HG02973 (cell line): ENCODE results near the gene ARL16.
A peak's percentile ranks its signal among the peaks of the same experiment; 100 is the strongest.

Experiments
- ATAC-seq: cut with Tn5 transposase; IDR thresholded peaks from one replicate; pipeline ENCODE4 v1.9.1; 2021; ENCODE audit warnings: moderate library complexity; ENCODE audit not compliant: unreplicated experiment

ARL16 gene

DNA sequence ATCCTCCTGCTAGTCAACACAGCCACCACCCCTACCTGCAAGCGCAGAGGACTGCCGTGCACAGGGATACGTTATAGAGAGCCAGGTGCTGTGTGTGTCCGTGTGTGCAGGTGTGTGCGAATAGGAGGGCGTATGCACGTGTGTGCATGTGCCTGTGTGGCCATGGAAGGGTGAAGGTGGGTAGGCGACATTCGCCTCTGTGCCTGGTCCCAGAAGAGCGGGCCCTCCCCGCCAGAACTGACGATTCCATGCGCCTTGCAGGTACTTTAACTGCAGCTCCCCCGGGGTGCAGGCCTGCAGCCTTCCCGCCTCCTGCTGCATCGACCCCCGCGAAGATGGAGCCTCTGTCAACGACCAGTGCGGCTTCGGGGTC lies 36.0 kb downstream of the ARL16 start:
- no peak for ATAC-seq

DNA sequence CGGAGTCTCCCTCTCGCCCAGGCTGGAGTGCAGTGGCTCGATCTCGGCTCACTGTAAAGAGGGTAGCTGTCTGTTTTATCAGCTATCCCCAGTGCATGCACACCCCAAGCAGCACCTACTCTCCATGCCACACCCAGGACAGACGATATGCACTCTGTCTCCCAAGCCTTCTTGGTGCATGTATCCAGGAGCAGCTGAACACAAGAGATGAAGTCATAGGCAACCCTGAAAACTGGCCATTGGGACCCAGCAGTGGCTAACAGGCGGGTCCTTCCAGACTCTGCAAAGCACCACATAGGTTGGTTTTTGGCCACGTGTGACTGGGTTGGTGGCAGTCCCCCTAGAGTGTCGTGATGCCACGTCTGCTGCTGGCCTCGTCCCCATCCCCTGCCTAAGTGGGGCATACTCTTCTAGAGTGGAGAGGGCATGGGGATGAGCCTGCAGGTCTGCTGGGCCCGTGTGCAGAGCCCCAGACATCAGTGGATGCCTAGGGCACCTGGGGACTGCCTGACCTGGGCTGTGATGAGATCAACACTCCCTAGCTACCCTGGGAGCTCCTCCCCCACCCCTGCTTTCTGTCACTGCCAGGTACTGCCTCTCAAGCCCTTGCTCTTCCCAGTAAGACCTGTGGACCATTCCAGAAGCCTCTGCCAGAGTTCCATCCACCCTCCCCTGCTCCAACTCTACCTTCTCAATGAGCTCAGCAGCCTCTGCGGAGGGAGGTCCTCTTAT lies 36.6 kb downstream of the ARL16 start:
- no peak for ATAC-seq

DNA sequence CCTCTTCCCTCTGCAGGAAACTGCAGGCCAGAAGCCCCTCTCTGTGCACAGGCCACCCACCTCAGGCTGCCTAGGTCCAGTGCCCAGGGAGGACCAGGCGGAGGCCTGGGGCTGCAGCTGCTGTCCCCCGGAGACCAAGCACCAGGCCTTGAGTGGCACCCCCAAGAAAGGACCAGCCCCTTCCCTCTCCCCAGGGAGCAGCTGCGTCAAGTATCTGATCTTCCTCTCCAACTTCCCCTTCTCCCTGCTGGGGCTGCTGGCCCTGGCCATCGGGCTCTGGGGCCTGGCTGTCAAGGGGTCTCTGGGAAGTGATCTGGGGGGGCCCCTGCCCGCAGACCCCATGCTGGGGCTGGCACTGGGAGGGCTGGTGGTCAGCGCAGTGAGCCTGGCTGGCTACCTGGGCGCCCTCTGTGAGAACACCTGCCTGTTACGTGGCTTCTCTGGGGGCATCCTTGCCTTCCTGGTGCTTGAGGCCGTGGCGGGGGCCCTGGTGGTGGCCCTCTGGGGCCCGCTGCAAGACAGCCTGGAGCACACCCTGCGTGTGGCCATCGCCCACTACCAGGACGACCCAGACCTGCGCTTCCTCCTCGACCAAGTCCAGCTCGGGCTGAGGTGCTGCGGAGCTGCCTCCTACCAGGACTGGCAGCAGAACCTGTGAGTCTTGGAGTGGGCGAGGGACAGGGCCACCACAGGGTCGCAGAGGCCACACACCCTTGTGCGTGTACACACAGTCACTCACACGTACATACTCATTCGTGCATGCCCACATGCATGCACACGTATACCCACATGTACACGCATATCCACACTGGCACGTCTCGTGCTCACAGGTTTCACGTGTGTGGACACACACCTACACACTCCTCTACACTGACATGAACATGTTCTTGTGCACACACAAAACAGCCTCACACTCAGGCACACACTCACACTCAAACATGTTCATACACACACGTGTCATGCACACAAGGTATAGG lies 38.3 kb downstream of the ARL16 start:
- ATAC-seq: no peak

DNA sequence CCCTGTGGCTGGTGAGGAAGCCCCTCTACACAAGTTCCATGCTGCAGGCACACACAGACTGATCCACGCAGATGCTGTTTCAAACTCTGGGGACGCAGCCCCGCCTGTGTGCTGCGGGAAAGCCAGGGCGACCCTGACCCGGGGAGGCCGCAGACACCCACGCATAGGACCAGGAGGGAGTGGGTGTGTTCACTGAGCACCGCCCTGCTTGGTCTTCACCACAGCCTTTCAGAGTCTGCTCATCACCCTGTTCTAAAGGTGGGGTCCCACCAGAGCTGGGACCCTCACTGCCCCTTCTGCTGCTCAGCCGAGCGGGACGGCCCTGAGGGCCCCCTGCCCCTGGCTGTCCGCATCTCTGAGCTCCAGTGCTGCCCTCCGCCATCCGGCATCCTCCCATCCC lies 39.1 kb downstream of the ARL16 start:
- no peak for ATAC-seq

DNA sequence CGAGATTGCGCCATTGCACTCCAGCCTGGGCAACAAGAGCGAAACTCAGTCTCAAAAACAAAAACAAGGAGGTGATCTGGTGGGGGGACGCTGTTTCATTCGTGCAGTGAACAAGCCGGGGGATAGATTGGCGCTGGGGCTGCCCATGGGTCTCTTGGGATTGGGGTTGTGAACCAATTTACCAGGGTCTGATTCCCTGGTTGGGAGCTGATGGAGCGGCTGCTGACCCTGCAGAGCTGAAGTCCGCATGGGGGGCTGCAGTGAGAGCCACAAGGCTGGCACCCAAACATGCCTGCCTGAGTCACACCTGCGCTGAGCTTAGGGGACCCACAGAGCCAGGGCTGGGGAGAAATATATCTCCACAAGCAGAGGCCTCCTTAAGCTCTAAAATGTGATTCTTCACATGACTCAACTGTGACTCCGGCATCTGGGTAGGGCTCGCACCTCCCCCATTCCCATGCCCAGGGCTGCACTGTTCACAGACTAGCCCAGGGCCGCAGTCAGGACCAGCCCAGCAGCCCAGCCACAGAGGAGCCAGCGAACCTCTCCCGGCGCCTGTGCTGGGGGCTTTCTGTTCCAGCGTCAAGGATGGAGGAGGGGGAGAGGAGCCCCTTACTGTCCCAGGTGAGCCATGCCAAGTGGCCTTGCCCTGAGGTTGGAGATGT lies 41.6 kb downstream of the ARL16 start:
- no peak for ATAC-seq

DNA sequence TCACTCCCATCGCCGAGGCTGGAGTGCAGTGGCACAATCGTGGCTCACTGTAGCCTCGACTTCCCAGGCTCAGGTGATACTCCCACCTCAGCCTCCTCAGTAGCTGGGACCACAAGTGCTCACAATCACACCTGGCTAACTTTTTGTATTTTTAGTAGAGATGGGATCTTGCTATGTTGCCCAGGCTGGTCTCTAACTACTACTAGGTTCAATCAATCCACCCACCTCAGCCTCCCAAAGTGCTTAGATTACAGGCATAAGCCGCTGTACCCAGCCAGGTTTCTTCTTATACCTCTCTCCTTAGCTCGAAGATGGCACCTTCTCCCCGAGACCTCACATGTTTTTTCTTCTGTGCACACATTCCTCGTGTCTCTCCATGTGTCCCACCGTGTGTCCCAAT lies 43.6 kb downstream of the ARL16 start:
- no peak for ATAC-seq

- ATAC-seq: no peak
Measured at GRCh38 chr17:81638683-81639082, 44.9 kb downstream of the ARL16 start.

DNA sequence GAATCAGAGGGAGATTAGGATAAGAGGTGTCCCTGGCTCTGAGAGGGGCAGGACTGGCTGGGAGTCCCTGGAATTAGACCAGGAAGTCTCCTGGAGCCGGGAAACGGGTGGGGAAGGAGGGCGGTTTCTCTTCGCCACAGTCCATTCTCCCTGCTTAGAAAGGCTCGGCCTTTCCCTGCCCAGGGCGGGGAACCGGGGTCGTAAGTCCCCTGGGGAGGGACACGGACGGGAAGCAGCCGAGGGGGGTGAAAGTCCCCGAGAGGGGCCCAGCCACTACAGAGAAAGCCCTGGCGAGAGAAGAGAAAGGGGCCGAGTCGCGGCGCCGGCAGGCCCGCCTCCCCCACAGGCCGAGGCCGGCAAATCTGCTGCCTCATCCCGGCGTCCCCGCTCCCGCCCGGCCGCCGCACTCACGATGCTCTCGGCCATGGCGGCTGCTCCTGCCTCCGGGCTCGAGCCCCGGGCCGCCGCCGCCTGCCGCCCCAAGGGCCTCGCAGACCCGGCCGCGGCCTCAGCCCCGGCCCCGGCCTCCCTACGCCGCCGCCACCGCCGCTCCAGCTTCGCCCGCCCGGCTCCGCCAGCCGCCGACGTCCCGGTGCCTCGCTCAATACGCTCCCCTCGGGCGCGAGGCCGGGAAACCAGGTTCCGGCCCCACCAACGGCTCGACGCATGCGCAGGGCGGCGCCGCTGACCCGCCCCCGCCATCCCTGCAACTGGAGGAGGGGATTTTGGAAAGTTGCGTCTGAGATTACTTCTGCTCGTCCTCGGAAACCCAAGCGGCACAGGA lies 46.9 kb downstream of the ARL16 start, which contains the start of the genes NPLOC4 and TSPAN10:
Gene NPLOC4, minus strand, starts transcription at position 608 of the 784 bp plus-strand sequence. Its CDS starts 182 bp downstream, at position 426.
Gene TSPAN10, plus strand, starts transcription at position 692 of the 784 bp plus-strand sequence. CDS start 5,217 bp downstream, outside the sequence.
- peak; percentile 85 for ATAC-seq

DNA sequence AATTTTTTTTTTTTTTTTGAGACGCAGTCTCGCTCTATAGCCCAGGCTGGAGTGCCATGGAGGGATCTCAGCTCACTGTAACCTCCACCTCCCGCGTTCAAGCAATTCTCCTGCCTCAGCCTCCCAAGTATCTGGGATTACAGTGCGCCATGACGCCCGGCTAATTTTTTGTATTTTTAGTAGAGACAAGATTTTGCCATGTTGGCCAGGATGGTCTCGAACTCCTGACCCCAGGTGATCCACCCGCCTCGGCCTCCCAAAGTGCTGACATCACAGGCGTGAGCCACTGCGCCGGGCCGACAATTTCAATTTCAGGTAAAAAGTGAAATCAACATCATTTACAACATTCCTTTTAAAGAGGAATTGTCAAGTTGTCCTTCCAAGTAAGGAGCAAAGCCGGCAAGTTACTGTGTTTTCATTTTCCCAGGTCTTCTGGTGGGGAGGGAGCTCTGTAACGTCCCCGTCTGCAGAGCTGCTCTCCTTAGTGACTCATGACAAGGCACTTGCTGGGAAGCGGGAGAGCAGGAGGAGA lies 47.6 kb downstream of the ARL16 start:
- ATAC-seq: peak; percentile 6

GRCh38 chr17:81635431-81635830 lies 48.2 kb downstream of the ARL16 start:
- ATAC-seq: no peak

- no peak for ATAC-seq
Measured at GRCh38 chr17:81631482-81631881, 52.1 kb downstream of the ARL16 start.
